Neural cell (in vitro differentiated cells): ENCODE measurements around the gene FBXO34. TPM values are rescaled to one million over a fixed set of nuclear protein-coding genes. Genes with fewer than 3 reads are reported as not detected.

Experiments used
- H2AFZ ChIP-seq: fragments of 200-600, 300-800 bp; sonication (generic), shearing (Covaris generic); 2 replicates; pipeline ENCODE4 v1.6.0; 2014; ENCODE audit warnings: low read depth, mild to moderate bottlenecking, antibody characterized with exemption, low read length, moderate library complexity
- H3F3A ChIP-seq: fragments of 200-600 bp; shearing (Covaris generic); 2 replicates; pipeline ENCODE4 v1.6.1; 2016; ENCODE audit warnings: mild to moderate bottlenecking, moderate library complexity, mixed read lengths, antibody characterized with exemption, low read length; ENCODE audit not compliant: insufficient read depth, poor library complexity, severe bottlenecking
- H3K27ac ChIP-seq: fragments of 200-600, 300-800 bp; sonication (generic), shearing (Covaris generic); 2 replicates; pipeline ENCODE4 v1.5.1; 2014; ENCODE audit warnings: mild to moderate bottlenecking, low read length, moderate library complexity
- H3K27me3 ChIP-seq: fragments of 300-800, 200-600 bp; sonication (generic), shearing (Covaris generic); 2 replicates; pipeline ENCODE4 v1.6.0; 2014; ENCODE audit warnings: mild to moderate bottlenecking, low read depth, low read length, moderate library complexity; ENCODE audit not compliant: insufficient read depth
- H3K36me3 ChIP-seq: fragments of 300-800, 200-600 bp; sonication (generic), shearing (Covaris generic); 2 replicates; pipeline ENCODE4 v1.5.1; 2014; ENCODE audit warnings: mild to moderate bottlenecking, antibody characterized with exemption, low read length, moderate library complexity; ENCODE audit not compliant: insufficient read depth
- H3K4me2 ChIP-seq: fragments of 300-800, 200-600 bp; sonication (generic), shearing (Covaris generic); 2 replicates; pipeline ENCODE4 v1.6.0; 2014; ENCODE audit warnings: mild to moderate bottlenecking, low read length
- H3K4me3 ChIP-seq: fragments of 300-800, 200-600 bp; sonication (generic), shearing (Covaris generic); 2 replicates; pipeline ENCODE4 v1.5.1; 2014; ENCODE audit warnings: mild to moderate bottlenecking, low read length, moderate library complexity
- H3K79me2 ChIP-seq: fragments of 200-600 bp; shearing (Covaris generic); replicated peaks from 2 replicates; pipeline ENCODE4 v1.6.0; 2014; ENCODE audit warnings: mild to moderate bottlenecking, low read length, moderate library complexity; ENCODE audit not compliant: insufficient read depth
- H3K9ac ChIP-seq: fragments of 300-800, 200-600 bp; sonication (generic), shearing (Covaris generic); 2 replicates; pipeline ENCODE4 v1.6.1; 2016; ENCODE audit warnings: mild to moderate bottlenecking, low read length, mixed read lengths
- H3K9me2 ChIP-seq: fragments of 200-600 bp; shearing (Covaris generic); 2 replicates; pipeline ENCODE4 v1.6.1; 2016; ENCODE audit warnings: mild to moderate bottlenecking, low read length, mixed read lengths; ENCODE audit not compliant: insufficient read depth
- H3K9me3 ChIP-seq: fragments of 200-600, 300-800 bp; sonication (generic), shearing (Covaris generic); 2 replicates; pipeline ENCODE4 v1.6.1; 2016; ENCODE audit warnings: mild to moderate bottlenecking, mixed run types, low read length, moderate library complexity, mixed read lengths
- H4K20me1 ChIP-seq: fragments of 200-600 bp; shearing (Covaris generic); 2 replicates; pipeline ENCODE4 v1.6.1; 2016; ENCODE audit warnings: mild to moderate bottlenecking, mixed run types; ENCODE audit not compliant: insufficient read depth
- CTCF ChIP-seq: fragments of 450-650 bp; IDR thresholded peaks from 2 replicates; pipeline ENCODE4 v1.5.1; 2014; ENCODE audit warnings: antibody characterized with exemption, mild to moderate bottlenecking, moderate library complexity; ENCODE audit not compliant: poor library complexity, severe bottlenecking
- EP300 ChIP-seq: fragments of 450-650 bp; conservative IDR thresholded peaks from 2 replicates; pipeline ENCODE4 v1.6.1; 2014; ENCODE audit warnings: antibody characterized with exemption, mild to moderate bottlenecking, moderate library complexity; ENCODE audit not compliant: poor library complexity, severe bottlenecking
- EZH2 ChIP-seq: fragments of 200-600, 300-800 bp; shearing (Covaris generic), sonication (generic); IDR thresholded peaks from 2 replicates; pipeline ENCODE4 v1.6.1; 2014; ENCODE audit warnings: antibody characterized with exemption, low read length, borderline replicate concordance, mild to moderate bottlenecking; ENCODE audit not compliant: insufficient read depth, poor library complexity, severe bottlenecking
- MXI1 ChIP-seq: fragments of 450-650 bp; conservative IDR thresholded peaks from 2 replicates; pipeline ENCODE4 v1.6.1; 2014; ENCODE audit warnings: antibody characterized with exemption, mild to moderate bottlenecking; ENCODE audit not compliant: poor library complexity, severe bottlenecking
- POLR2AphosphoS5 ChIP-seq: IDR thresholded peaks from 2 replicates; pipeline ENCODE4 v1.6.1; 2012
- RAD21 ChIP-seq: fragments of 450-650 bp; conservative IDR thresholded peaks from 2 replicates; pipeline ENCODE4 v1.6.1; 2014; ENCODE audit warnings: antibody characterized with exemption, mild to moderate bottlenecking, moderate library complexity
- REST ChIP-seq: IDR thresholded peaks from 2 replicates; pipeline ENCODE4 v1.6.1; 2012; ENCODE audit warnings: borderline replicate concordance
- SMC3 ChIP-seq: fragments of 450-650 bp; conservative IDR thresholded peaks from 2 replicates; pipeline ENCODE4 v1.6.1; 2014; ENCODE audit warnings: antibody characterized with exemption, mild to moderate bottlenecking, moderate library complexity; ENCODE audit not compliant: poor library complexity
- TAF1 ChIP-seq: IDR thresholded peaks from 2 replicates; pipeline ENCODE4 v1.6.1; 2012; ENCODE audit warnings: low read depth
- polyA plus RNA-seq: library from polyadenylated mRNA; depleted of rRNA; stranded (reverse); fragments of >200 nt; gene quantifications from 2 replicates; pipeline ENCODE4 v1.2.3, GENCODE V29; 2014

Gene FBXO34
- polyA plus RNA-seq, 1 donor from 2014 or later, result 34.2 TPM

- no peak overlapping the region for H2AFZ ChIP-seq
- no peak overlapping the region for H3K4me3 ChIP-seq
- H3K27me3 ChIP-seq, result no peaks in the 10 kb centered on the region
- no peaks in the 10 kb centered on the region for H4K20me1 ChIP-seq
- H3K9me3 ChIP-seq, result no peaks in the 10 kb centered on the region
- no peak overlapping the region for H3K9ac ChIP-seq
- no peaks in the 10 kb centered on the region for H3K36me3 ChIP-seq
- no peaks in the 10 kb centered on the region for H3K9me2 ChIP-seq
- no peaks in the 10 kb centered on the region for H3F3A ChIP-seq
- no peaks in the 10 kb centered on the region for H3K79me2 ChIP-seq
- TF ChIP-seq EP300 (no peak), POLR2AphosphoS5 (no peak), RAD21 (no peak), TAF1 (no peak), EZH2 (no peak), REST (no peak), CTCF (no peak), SMC3 (no peak), MXI1 (no peak)
- H3K4me2 ChIP-seq, result no peak overlapping the region
- H3K27ac ChIP-seq, result no peak overlapping the region
Observed at GRCh38 chr14:55389330-55389729, 118.1 kb downstream of the FBXO34 start.

GRCh38 chr14:55398679-55399078 lies 127.5 kb downstream of the FBXO34 start:
- H3K4me2 ChIP-seq, result no peak overlapping the region
- H3K79me2 ChIP-seq, result peaks cover 11% of the 10 kb centered on the region
- H4K20me1 ChIP-seq, result no peaks in the 10 kb centered on the region
- no peak for TF ChIP-seq MXI1
- TF ChIP-seq REST, result no peak
- TF ChIP-seq POLR2AphosphoS5, result no peak
- TF ChIP-seq TAF1, result no peak
- H3K9ac ChIP-seq, result no peak overlapping the region
- no peaks in the 10 kb centered on the region for H3K9me2 ChIP-seq
- no peak overlapping the region for H3K4me3 ChIP-seq
- H3K27me3 ChIP-seq, result no peaks in the 10 kb centered on the region
- no peaks in the 10 kb centered on the region for H3K36me3 ChIP-seq
- H3F3A ChIP-seq, result no peaks in the 10 kb centered on the region
- no peaks in the 10 kb centered on the region for H3K9me3 ChIP-seq
- H2AFZ ChIP-seq, result no peak overlapping the region
- H3K27ac ChIP-seq, result no peak overlapping the region
